EL (cell line): ENCODE measurements around the gene SRA1.
"Not testable (repeated sequence)": the region's sequence is repeated elsewhere in the genome, so short reads cannot be mapped to it uniquely, and the experiment has no call there.

Experiments used
- DNase-seq: peaks from one replicate; pipeline ENCODE4 v3.0.0-alpha.2; 2016

The SRA1 gene

DNA sequence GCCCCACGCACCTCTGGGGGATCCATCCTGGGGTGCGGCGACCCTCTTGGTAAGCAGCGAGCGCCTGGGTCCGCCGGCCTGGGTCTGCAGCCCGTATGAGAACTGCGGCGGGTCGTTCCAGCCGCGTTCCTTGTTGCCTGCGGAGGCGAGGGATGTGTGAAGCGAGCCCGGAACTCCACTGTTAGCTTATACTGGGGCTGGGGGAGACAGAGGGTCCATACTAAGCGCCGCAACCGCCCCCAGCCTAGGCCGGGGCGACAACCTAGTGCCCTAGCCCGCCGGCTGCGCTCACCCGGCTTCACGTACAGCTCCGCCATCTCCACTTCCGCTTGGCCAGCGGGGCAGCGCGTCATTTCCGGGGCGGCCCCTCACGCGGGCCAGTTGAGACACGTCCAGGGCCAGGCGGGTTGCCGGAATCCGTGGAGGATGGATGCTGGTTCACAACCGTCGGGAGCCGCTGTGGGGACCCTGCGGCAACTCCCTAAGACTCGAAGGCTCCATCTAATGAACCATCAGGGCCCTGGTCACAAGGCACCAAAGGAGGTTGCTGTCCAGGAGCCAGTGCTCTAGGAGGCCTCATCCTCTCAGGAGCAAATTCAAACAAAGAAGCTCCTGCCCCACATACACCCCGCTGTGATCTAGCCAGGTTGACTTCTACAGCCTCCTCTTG, at the start of gene SRA1:
Gene SRA1 (minus strand): TSS at position 338 of the 670 bp plus-strand sequence. CDS start 21 bp downstream, at position 317.
- DNase-seq = peak; percentile 90

GRCh38 chr5:140607031-140607430, 49.8 kb upstream of the SRA1 start:
- DNase-seq = no peak

GRCh38 chr5:140605879-140606278, 48.6 kb upstream of the SRA1 start:
- DNase-seq = no peak

DNA sequence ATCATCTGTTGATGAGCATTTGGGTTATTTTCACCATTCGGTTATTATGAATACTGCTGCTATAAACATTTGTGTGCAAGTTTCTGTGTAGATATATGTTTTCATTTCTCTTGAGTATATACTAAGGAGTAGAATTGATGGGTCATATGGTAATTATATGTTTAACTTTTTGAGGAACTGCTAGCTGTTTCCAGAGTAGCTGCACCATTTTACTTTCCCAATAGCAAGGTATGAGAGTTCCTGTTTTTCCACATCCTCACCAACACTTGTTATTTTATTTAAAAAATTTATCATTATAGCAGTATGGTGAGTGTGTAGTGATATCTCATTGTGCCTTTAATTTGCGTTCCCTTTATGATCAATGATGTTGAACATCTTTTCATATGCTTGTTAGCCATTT, 46.5 kb upstream of the SRA1 start:
- no peak for DNase-seq

DNA sequence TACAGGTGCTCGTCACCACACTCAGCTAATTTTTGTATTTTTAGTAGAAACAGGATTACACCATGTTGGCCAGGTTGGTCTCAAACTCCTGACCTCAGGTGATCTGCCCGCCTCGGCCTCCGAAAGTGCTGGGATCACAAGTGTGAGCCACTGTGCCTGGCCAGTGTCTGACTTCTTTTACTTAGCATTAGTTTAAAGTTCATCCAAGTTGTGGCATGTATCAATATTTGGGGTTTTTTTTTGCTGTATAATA, 46.1 kb upstream of the SRA1 start:
- DNase-seq = not testable (repeated sequence)

DNA sequence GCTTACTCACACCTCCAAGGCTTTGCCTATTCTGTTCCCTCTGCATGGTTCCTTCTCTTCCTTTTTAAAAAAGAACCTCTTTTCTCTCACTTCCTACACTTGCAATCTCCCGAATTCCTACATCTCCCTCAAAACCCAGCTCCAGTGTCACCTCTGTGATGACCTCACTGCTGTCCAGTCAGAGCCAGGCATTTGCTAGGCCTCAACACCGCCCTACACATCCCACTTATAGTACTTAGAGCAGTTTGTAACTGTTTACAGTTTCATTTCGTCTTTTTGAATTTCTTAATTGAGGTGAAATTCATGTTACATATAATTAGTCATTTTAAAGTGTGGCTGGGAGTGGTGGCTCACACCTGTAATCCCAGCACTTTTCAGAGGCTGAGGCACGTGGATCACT, 44.9 kb upstream of the SRA1 start:
- peak; percentile 17 for DNase-seq

- no peak for DNase-seq
These were observed 42.8 kb upstream of the SRA1 start for GRCh38 chr5:140600096-140600495.

DNA sequence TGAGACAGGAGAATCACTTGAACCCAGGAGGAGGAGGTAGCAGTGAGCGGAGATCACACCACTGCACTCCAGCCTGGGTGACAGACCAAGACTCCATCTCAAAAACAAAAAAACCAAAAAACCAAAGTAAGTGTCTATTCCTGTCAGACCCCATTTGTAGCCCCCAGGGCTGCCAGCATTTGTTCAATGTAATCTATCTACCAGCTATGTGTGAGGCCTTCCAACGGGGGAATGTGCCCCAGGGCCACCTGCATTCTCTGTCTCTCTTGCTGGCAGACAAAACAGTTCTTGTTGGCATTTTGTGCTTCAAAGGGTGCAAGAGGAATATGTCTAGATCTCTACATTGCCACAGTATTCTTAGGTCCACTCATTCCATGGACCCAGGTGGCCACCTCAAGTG, 41.6 kb upstream of the SRA1 start:
- no peak for DNase-seq

DNA sequence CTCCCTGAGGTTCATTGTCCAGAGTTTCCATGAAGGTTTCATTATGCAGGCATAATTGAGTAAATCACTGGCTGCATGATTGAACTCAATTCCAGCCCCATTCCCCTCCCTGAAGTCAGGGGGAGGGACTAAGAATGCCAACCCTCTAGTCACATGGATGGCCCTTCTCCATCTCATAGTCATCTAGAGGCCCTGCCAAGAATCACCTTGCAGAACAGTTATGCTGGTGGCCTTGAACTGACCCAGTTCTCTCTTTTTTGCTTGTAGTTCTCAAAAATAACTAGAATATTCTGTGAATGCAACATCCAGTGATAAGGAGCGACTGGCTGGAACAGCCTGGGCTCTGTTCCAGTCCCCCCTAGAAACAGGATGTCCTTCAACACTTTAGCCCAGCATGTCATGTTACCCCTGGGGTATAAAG, 39.1 kb upstream of the SRA1 start:
- DNase-seq = no peak

DNA sequence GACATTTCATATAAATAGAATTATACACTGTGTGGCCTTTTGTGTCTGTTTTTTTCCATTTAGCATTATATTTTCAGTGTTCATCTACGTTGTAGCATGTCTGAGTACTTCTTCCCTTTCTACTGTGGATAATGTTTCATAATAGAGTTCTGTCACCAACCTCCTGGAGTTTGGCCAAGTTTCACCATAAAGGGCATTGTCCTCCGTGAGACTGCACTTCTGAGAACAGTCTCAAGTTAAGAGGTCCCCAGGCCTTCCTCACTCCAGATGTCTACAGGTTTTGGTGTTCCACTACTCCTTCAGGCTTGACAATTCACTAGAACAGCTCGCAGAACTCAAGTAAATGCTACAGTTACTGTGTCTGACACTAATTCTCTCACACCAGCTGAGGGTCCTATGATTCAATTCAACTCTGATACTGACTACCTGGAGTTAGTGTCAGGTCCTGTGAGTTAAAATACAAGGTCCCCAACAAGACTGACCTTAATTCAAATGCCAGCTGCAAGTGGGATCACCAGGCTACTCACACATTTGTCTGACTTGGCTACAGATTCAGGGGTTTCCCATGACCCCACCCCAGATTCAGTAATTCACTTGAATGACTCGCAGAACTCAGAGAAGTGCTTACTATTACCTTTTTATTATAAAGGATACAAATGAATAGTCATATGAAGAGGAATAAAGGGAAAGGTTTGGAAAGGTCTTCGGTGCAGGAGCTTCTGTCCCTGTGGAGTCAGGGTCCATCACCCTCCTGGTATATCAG, 38.4 kb upstream of the SRA1 start:
- DNase-seq = no peak

DNA sequence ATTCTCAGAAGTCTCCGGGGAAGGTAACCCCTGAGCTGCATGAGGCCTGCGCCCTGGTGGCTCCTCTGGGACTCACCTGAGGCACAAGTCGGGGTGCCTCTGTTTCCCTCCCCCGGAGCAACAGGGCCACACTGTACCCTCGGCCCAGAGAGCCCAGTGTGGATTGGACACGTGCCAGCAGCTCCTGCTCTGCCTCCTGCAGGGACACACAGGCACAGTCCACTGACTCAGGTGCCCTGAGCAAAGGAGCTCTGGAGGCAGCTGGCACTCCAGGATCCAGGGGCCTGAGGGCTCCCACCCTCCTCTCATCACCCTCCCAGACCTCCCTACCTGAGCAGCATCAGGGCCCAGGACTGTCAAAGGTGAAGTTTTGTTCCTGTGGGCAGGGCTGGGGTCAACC, 36.9 kb upstream of the SRA1 start:
- no peak for DNase-seq

DNA sequence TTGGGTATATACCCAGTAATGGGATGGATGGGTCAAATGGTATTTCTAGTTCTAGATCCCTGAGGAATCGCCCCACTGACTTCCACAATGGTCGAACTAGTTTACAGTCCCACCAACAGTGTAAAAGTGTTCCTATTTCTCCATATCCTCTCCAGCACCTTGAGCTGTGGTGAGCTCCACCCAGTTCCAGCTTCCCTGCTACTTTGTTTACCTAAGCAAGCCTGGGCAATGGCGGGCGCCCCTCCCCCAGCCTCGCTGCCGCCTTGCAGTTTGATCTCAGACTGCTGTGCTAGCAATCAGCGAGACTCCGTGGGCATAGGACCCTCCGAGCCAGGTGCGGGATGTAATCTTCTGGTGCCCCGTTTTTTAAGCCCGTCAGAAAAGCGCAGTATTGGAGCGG, 35.8 kb upstream of the SRA1 start:
- DNase-seq = not testable (repeated sequence)

GRCh38 chr5:140591747-140592372, 34.6 kb upstream of the SRA1 start:
- peak; percentile 54 for DNase-seq

- DNase-seq = no peak
These were observed 33.6 kb upstream of the SRA1 start for GRCh38 chr5:140590861-140591260.

DNA sequence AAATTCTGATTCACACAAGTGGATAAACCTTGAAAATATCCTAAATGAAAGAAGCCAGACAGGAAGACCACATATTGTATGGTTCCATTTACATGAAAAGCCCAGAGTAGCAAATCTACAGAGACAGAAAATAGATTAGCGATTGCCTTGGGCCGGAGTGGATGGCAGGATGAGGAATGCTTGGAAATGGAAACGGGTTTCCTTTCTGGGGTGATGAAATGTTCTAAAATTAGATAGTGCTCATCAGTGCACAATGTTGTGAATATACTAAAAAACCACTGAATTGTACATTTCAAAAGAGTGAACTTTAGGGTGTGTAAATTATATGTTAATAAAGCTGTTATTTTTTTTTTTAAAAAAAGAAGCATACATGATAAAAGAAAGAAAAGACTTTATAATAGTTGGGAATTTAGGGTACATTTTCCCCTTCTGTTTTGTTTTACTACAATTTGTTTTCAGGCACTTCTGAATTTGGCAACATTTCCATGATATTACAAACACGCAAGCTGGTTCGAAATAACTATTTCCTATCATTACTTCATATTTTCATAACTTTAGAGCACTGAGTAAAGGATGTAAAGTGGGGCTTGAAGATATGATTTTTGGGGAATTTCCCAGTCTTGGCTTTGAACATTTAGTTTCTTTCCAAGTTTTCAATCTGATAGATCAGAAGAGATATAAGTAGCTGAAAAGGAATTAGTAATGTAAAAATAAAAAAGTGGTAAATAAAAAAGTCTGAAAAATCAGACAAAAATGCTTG, 31.2 kb upstream of the SRA1 start:
- peak; percentile 23 for DNase-seq

DNA sequence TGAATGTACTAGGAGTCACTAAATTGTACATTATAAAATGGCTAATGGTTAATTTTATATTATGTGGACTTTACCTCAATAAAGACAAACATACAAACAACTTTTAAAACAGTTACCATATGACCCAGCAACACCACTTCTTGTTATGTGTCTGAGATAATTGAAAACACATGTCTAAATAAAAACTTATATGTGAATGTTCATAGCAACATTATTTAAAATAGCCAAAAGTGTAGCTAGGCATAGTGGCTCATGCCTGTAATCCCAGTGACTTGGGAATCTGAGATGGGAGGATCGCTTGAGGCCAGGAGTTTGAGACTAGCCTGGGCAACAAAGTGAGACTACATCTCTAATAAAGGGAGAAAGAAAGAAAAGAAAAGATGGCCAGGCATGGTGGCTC, 30.2 kb upstream of the SRA1 start:
- DNase-seq = no peak

GRCh38 chr5:140579188-140579747, 22.0 kb upstream of the SRA1 start:
- DNase-seq = not testable (repeated sequence)

DNA sequence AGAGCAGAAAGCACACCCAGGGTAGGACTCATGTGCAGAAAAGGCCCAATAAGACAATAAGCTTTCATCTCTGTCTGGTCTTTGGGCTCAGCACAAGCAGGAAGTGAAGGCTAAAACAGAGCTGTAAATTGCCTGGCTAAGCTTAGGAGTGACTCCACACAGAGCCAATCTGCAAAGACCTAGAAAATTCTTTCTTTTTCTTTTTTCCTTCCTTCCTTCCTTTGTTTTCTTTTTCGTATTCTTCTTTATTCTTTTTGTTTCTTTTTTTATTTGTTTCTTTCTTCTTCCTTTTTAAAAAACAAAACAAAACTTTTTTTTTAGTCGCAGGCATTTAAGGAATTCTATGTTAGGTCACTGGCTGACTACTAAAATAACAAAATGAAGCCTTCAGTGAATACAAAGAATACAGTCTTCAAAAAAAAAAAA, 19.5 kb upstream of the SRA1 start:
- DNase-seq = peak; percentile 25

- peak; percentile 39 for DNase-seq
These were observed 18.0 kb upstream of the SRA1 start for GRCh38 chr5:140575309-140575708.

- no peak for DNase-seq
These were observed 16.9 kb upstream of the SRA1 start for GRCh38 chr5:140574165-140574564.

- DNase-seq = no peak
These were observed 16.4 kb upstream of the SRA1 start for GRCh38 chr5:140573683-140574082.

DNA sequence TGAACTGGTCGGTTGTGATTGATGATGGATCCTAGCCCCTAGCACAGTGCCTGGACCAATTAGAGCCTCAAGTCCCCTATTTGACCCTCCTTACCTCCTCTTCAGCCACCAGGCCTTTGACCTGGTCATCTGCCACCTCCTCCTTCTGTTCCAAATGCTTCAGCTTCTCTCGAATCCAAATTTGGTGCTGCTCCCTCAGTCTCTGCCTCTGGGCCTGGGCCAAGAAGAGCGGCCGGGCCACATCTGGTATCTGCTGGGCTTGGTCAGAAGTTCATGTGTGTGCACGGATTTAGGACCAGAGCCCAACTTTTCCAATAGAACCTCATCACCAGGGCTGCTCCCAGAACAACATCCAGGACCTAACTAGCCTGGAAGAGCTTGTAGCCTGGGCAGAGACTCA, 13.8 kb upstream of the SRA1 start:
- DNase-seq = no peak

- no peak for DNase-seq
These were observed 13.2 kb upstream of the SRA1 start for GRCh38 chr5:140570488-140570887.
